Thyroid gland (tissue), 4 donors: Measurements from ENCODE around the gene AGBL2. TPM values are rescaled to one million over a fixed set of nuclear protein-coding genes. Genes with fewer than 3 reads are reported as not detected.

ENCODE experiments used
- DNase-seq, 2 donors: peaks; one replicate each; pipeline ENCODE4 v3.0.0-alpha.2; 2019
- H3K27ac ChIP-seq, 3 donors: fragments of 200-600 bp; sonication (generic); 1 replicate in 2 of 3; 2 replicates in 1 of 3; pipeline ENCODE4 v1.5.1; 2016 to 2019; ENCODE audit warnings: mild to moderate bottlenecking in 1 of 3, moderate library complexity in 1 of 3
- H3K27me3 ChIP-seq: fragments of 200-600 bp; sonication (generic); one replicate; pipeline ENCODE4 v1.5.1; 2019
- H3K36me3 ChIP-seq, 2 donors: fragments of 200-600 bp; sonication (generic); one replicate each; pipeline ENCODE4 v1.5.1; 2016 to 2019
- H3K4me1 ChIP-seq, 2 donors: fragments of 200-600 bp; sonication (generic); one replicate each; pipeline ENCODE4 v1.5.1; 2017 to 2019
- H3K4me3 ChIP-seq, 3 donors: fragments of 200-600 bp; sonication (generic); replicated peaks in 1 of 3; 1 replicate in 2 of 3; 2 replicates in 1 of 3; pipeline ENCODE4 v1.5.1; 2016; ENCODE audit warnings: mild to moderate bottlenecking in 1 of 3
- H3K9me3 ChIP-seq: fragments of 200-600 bp; sonication (generic); one replicate; pipeline ENCODE4 v1.5.1; 2017
- POLR2A ChIP-seq, 2 donors: fragments of 450-650 bp; IDR thresholded peaks; one replicate each; pipeline ENCODE4 v1.6.1; 2017; ENCODE audit warnings: antibody characterized with exemption in 2 of 2, mild to moderate bottlenecking in 2 of 2, moderate library complexity in 1 of 2
- WGBS, 2 donors: methylation state at CpG; one replicate each; pipeline ENCODE4 v1.1.5; 2017; 5-methylcytosine and 5-hydroxymethylcytosine counted together
- intact Hi-C: fragments of 100-400 bp; cut with DNase I; formaldehyde crosslinking; loops from one replicate; pipeline ENCODE4 v1.15.1; 2023
- total RNA-seq, 4 donors: library from RNA; depleted of rRNA; stranded (reverse); fragments of >200 nt; gene quantifications; one replicate each; pipeline ENCODE4 v1.2.3, GENCODE V29; 2016
- TF ChIP-seq, protein P1 (sequence below), 6 experiments: fragments of 200-600 bp in 3 of 6; fragments of 450-650 bp in 3 of 6; sonication (generic) in 3 of 6; IDR thresholded peaks; one replicate each; pipeline ENCODE4 v1.5.1; 2016 to 2019; ENCODE audit warnings: antibody characterized with exemption in 6 of 6, mild to moderate bottlenecking in 2 of 6, inconsistent platforms in 1 of 6, moderate library complexity in 1 of 6

AGBL2 gene
- total RNA-seq, 4 donors from 2014 or later: 0.59 to 1.1 (median 0.87) TPM

GRCh38 chr11:47732271-47732670 is 17.1 kb upstream of the AGBL2 start:
- Histone ChIP-seq H3K27ac (no peak overlapping the region), H3K27me3 (no peaks in the 10 kb centered on the region), H3K4me3 (no peak overlapping the region), H3K4me1 (no peaks in the 10 kb centered on the region), H3K9me3 (no peaks in the 10 kb centered on the region), H3K36me3 (peaks cover 87 to 93% of the 10 kb centered on the region in 2 donors)
- intact Hi-C loops: no loop called here
- no peak for DNase-seq
- 88 to 91% methylated on average over 10 of the region's 10 CpGs for WGBS, 2 donors
- no peak for TF ChIP-seq POLR2A (IDR thresholded peaks at IDR 0.05)
- TF ChIP-seq, protein P1, sequence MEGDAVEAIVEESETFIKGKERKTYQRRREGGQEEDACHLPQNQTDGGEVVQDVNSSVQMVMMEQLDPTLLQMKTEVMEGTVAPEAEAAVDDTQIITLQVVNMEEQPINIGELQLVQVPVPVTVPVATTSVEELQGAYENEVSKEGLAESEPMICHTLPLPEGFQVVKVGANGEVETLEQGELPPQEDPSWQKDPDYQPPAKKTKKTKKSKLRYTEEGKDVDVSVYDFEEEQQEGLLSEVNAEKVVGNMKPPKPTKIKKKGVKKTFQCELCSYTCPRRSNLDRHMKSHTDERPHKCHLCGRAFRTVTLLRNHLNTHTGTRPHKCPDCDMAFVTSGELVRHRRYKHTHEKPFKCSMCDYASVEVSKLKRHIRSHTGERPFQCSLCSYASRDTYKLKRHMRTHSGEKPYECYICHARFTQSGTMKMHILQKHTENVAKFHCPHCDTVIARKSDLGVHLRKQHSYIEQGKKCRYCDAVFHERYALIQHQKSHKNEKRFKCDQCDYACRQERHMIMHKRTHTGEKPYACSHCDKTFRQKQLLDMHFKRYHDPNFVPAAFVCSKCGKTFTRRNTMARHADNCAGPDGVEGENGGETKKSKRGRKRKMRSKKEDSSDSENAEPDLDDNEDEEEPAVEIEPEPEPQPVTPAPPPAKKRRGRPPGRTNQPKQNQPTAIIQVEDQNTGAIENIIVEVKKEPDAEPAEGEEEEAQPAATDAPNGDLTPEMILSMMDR (IDR thresholded peaks at IDR 0.05): no peak

DNA sequence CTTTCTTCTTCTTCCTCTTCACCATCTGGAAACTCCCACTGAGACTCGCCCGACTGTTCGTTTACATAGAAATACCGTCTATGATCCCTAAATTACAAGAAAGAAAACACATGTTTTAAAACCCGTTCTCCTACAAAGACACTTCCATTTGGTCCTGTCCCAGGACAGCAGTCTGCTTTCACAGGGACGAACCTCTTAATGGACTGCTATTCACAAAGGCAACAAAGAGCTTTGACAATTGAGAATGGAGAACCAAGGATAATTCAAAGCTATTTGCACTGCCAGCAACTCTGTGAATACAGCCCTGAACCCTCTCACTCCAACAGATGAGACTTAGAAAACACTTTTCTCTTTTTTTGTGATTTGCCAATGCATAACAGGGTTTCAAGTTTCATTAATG is 16.3 kb upstream of the AGBL2 start:
- no peaks in the 10 kb centered on the region for H3K9me3 ChIP-seq
- peaks cover 84 to 92% of the 10 kb centered on the region in 2 donors for H3K36me3 ChIP-seq
- TF ChIP-seq, protein P1 (IDR thresholded peaks at IDR 0.05): no peak
- no peak for TF ChIP-seq POLR2A (IDR thresholded peaks at IDR 0.05)
- DNase-seq: no peak
- H3K27ac ChIP-seq: no peak overlapping the region
- no peaks in the 10 kb centered on the region for H3K4me1 ChIP-seq
- intact Hi-C loops: no loop called here
- no peaks in the 10 kb centered on the region for H3K27me3 ChIP-seq
- no peak overlapping the region for H3K4me3 ChIP-seq
- 78 to 82% methylated on average over 6 of the region's 6 CpGs for WGBS, 2 donors

DNA sequence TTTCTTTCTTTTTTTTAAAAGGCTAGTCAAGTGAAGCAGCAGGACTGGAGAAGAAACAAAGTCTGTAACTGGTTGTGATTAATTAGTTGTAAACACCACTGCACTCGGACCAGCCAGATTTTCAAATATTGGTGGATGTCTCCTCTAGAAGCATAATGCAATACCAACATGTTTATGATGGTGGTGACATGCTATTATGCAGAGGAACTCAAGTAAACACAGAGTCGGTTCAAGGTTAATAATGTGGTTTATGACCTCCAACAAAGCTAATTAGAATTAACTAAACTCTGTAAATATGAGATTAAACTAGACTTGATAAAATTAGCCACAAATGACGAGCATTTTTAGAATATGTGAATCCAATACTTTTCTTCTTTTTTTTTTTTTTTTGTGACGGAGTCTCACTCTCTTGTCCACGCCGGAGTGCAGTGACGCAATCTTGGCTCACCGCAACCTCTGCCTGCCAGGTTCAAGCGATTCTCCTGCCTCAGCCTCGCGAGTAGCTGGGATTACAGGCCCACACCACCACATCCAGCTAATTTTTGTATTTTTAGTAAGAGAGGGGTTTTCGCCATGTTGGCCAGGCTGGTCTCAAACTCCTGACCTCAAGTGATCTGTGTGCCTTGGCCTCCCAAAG is 11.8 kb upstream of the AGBL2 start:
- Histone ChIP-seq H3K27me3 (no peaks in the 10 kb centered on the region), H3K4me1 (no peaks in the 10 kb centered on the region), H3K36me3 (peaks cover 67 to 73% of the 10 kb centered on the region in 2 donors), H3K9me3 (no peaks in the 10 kb centered on the region), H3K4me3 (no peak overlapping the region), H3K27ac (no peak overlapping the region)
- intact Hi-C loops: no loop called here
- DNase-seq: no peak
- no peak for TF ChIP-seq POLR2A (IDR thresholded peaks at IDR 0.05)
- TF ChIP-seq, protein P1 (IDR thresholded peaks at IDR 0.05): no peak
- 92 to 94% methylated on average over 12 of the region's 12 CpGs for WGBS, 2 donors

DNA sequence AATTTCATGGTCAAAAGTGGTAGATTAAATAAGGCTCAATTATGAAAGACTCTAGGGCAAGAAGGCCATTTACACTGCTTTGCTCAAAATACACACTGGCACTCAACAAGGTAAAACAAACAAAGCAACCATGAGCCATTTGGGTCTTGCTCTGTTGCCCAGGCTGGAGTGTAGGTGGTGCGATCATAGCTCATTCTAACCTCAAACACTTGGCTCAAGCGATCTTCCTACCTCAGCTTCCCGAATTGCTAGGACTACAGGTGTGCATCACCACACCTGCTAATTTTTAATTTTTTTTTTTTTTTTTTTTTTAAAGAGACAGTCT is 10.9 kb upstream of the AGBL2 start:
- H3K4me1 ChIP-seq: no peaks in the 10 kb centered on the region
- WGBS, 2 donors: 88 to 89% methylated on average over 3 of the region's 3 CpGs
- no peak overlapping the region for H3K27ac ChIP-seq
- intact Hi-C loops: no loop called here
- H3K36me3 ChIP-seq: peaks cover 63 to 69% of the 10 kb centered on the region in 2 donors
- TF ChIP-seq POLR2A (IDR thresholded peaks at IDR 0.05): no peak
- TF ChIP-seq, protein P1 (IDR thresholded peaks at IDR 0.05): no peak
- H3K4me3 ChIP-seq: no peak overlapping the region
- H3K27me3 ChIP-seq: no peaks in the 10 kb centered on the region
- DNase-seq: no peak
- H3K9me3 ChIP-seq: no peaks in the 10 kb centered on the region

- Histone ChIP-seq H3K9me3 (no peaks in the 10 kb centered on the region), H3K4me3 (no peak overlapping the region), H3K27ac (no peak overlapping the region), H3K4me1 (no peaks in the 10 kb centered on the region), H3K36me3 (peaks cover 63 to 69% of the 10 kb centered on the region in 2 donors), H3K27me3 (no peaks in the 10 kb centered on the region)
- TF ChIP-seq, protein P1 (IDR thresholded peaks at IDR 0.05): no peak
- TF ChIP-seq POLR2A (IDR thresholded peaks at IDR 0.05): no peak
- intact Hi-C loops: no loop called here
- 96 to 97% methylated on average over 3 of the region's 3 CpGs for WGBS, 2 donors
- no peak for DNase-seq
Observed at GRCh38 chr11:47725442-47726117, 10.4 kb upstream of the AGBL2 start.
